HepG2 (cell line): ENCODE data around the gene BTK.

Experiments
- AGO1 ChIP-seq: fragments of 200-400 bp; formaldehyde crosslinking; IDR thresholded peaks from 2 replicates; pipeline ENCODE4 v1.6.1; 2017; ENCODE audit warnings: mild to moderate bottlenecking, low read depth, low read length, moderate library complexity; ENCODE audit not compliant: poor library complexity, severe bottlenecking
- MYC ChIP-seq: sonication (generic); formaldehyde crosslinking; IDR thresholded peaks from 2 replicates; pipeline ENCODE4 v1.9.0; 2021; ENCODE audit warnings: missing genetic modification reagents, borderline replicate concordance
- POLR2A ChIP-seq, 2 experiments: IDR thresholded peaks; 2 replicates each; pipeline ENCODE4 v1.6.1; 2011; ENCODE audit warnings: low read depth in 2 of 2, low read length in 2 of 2, mild to moderate bottlenecking in 1 of 2, moderate library complexity in 1 of 2; ENCODE audit not compliant: insufficient read depth in 1 of 2
- RAD21 ChIP-seq: fragments of 450-650 bp; formaldehyde crosslinking; IDR thresholded peaks from 2 replicates; pipeline ENCODE4 v1.5.0; 2020; ENCODE audit warnings: mild to moderate bottlenecking
- TGIF2 ChIP-seq: IDR thresholded peaks from 2 replicates; pipeline ENCODE4 v1.6.1; 2016; ENCODE audit warnings: control low read depth, missing compliant biosample characterization
- ZNF33B ChIP-seq: sonication (generic); formaldehyde crosslinking; IDR thresholded peaks from 2 replicates; pipeline ENCODE4 v1.5.1; 2020; ENCODE audit warnings: mild to moderate bottlenecking, missing genetic modification reagents
- TF ChIP-seq, protein P1 (sequence below): IDR thresholded peaks from 2 replicates; pipeline ENCODE4 v1.6.1; 2016; ENCODE audit warnings: low read depth
- TF ChIP-seq, protein P2 (sequence below): sonication (generic); formaldehyde crosslinking; IDR thresholded peaks from 2 replicates; pipeline ENCODE4 v1.5.1; 2020; ENCODE audit warnings: missing genetic modification reagents, mild to moderate bottlenecking, borderline replicate concordance

DNA sequence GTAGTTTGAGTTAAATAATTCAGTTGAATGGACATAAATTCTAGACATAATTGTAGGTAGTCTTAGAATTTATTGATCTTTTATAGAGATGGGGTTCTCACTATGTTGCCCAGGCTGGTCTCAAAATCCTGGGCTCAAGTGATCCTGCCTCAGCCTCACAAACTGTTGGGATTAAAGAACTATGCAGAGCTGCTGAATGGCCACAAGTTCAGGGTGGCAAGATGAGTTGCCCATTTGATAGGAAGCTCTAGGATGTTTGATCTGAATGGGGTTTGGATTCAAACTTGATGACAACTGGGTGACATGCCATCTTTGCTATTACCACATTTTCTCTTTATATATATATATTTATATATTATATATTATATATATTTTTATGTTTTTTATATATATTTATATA is 8.4 kb upstream of the BTK start:
- TF ChIP-seq TGIF2 (CRISPR knock-in tag) (no peak), AGO1 (no peak), MYC (CRISPR knock-in tag) (no peak), ZNF33B (no peak), RAD21 (CRISPR knock-in tag) (no peak), POLR2A (IDR thresholded peaks at IDR 0.05; ENCODE audit: insufficient read depth in 1 of 2, low read depth in 2 of 2, low read length in 2 of 2) (no peak)
- TF ChIP-seq, protein P1, sequence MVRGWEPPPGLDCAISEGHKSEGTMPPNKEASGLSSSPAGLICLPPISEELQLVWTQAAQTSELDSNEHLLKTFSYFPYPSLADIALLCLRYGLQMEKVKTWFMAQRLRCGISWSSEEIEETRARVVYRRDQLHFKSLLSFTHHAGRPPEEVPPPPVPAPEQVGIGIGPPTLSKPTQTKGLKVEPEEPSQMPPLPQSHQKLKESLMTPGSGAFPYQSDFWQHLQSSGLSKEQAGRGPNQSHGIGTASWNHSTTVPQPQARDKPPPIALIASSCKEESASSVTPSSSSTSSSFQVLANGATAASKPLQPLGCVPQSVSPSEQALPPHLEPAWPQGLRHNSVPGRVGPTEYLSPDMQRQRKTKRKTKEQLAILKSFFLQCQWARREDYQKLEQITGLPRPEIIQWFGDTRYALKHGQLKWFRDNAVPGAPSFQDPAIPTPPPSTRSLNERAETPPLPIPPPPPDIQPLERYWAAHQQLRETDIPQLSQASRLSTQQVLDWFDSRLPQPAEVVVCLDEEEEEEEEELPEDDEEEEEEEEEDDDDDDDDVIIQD (CRISPR knock-in tag) = no peak
- TF ChIP-seq, protein P2, sequence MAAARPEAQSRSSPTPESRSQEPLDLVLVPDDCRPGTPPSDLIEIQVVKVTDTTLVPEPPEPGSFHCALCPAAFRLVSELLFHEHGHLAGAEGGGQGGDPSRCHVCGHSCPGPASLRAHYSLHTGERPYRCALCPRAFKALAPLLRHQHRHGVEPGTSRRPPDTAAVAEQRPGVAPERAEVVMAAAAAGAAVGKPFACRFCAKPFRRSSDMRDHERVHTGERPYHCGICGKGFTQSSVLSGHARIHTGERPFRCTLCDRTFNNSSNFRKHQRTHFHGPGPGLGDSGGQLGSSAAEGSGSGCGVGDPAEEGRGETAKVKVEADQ (CRISPR knock-in tag) = no peak
